Liver (tissue), 9 donors: Measurements from ENCODE around the gene PNO1. TPM values are rescaled to one million over a fixed set of nuclear protein-coding genes. Genes with fewer than 3 reads are reported as not detected.

ENCODE experiments used
- DNase-seq: peaks from one replicate; pipeline ENCODE4 v3.0.0-alpha.2; 2017; ENCODE audit warnings: low spot score
- H3K27ac ChIP-seq, 2 donors: one replicate each; pipeline ENCODE4 v1.7.0; 2013; ENCODE audit warnings: inconsistent platforms in 2 of 2, low read length in 2 of 2, control low read depth in 1 of 2, low read depth in 1 of 2, mild to moderate bottlenecking in 1 of 2
- H3K27me3 ChIP-seq, 4 donors: one replicate each; pipeline versions ENCODE4 v1.6.1 to v1.7.0; 2013; ENCODE audit warnings: low read length in 3 of 4, inconsistent platforms in 1 of 4, mild to moderate bottlenecking in 1 of 4, moderate library complexity in 1 of 4; ENCODE audit not compliant: control insufficient read depth in 4 of 4, insufficient read depth in 4 of 4
- H3K36me3 ChIP-seq, 4 donors: one replicate each; pipeline versions ENCODE4 v1.6.1 to v1.7.0; 2013; ENCODE audit warnings: low read length in 3 of 4, mild to moderate bottlenecking in 3 of 4, low read depth in 1 of 4, moderate library complexity in 1 of 4; ENCODE audit not compliant: control insufficient read depth in 4 of 4, insufficient read depth in 3 of 4
- H3K4me1 ChIP-seq, 4 donors: one replicate each; pipeline versions ENCODE4 v1.6.1 to v1.7.0; 2013; ENCODE audit warnings: low read length in 3 of 4, mild to moderate bottlenecking in 3 of 4, moderate library complexity in 1 of 4; ENCODE audit not compliant: control insufficient read depth in 4 of 4, insufficient read depth in 4 of 4
- H3K4me3 ChIP-seq, 3 donors: one replicate each; pipeline versions ENCODE4 v1.6.1 to v1.7.0; 2013; ENCODE audit warnings: low read length in 3 of 3, control low read depth in 1 of 3, low read depth in 1 of 3, mild to moderate bottlenecking in 1 of 3
- H3K9ac ChIP-seq, 2 donors: one replicate each; pipeline ENCODE4 v1.7.0; 2013; ENCODE audit warnings: low read length in 2 of 2, mild to moderate bottlenecking in 2 of 2, moderate library complexity in 2 of 2, control low read depth in 1 of 2, low read depth in 1 of 2
- H3K9me3 ChIP-seq, 4 donors: one replicate each; pipeline versions ENCODE4 v1.6.1 to v1.7.0; 2013; ENCODE audit warnings: low read length in 3 of 4; ENCODE audit not compliant: control insufficient read depth in 4 of 4
- ATF3 ChIP-seq: IDR thresholded peaks from 2 replicates; pipeline ENCODE4 v1.6.1; 2016; ENCODE audit warnings: antibody characterized with exemption
- CTCF ChIP-seq: fragments of 150-350 bp; IDR thresholded peaks from 2 replicates; pipeline ENCODE4 v1.5.1; 2017; ENCODE audit warnings: improper control_type of control experiment, low read depth, low read length; ENCODE audit not compliant: missing input control
- EGR1 ChIP-seq, 2 donors: IDR thresholded peaks; 2 replicates each; pipeline ENCODE4 v1.6.1; 2016 to 2018; ENCODE audit warnings: antibody characterized with exemption in 2 of 2, low read depth in 2 of 2
- FOXA1 ChIP-seq: IDR thresholded peaks from 2 replicates; pipeline ENCODE4 v1.6.1; 2016; ENCODE audit warnings: antibody characterized with exemption
- FOXA2 ChIP-seq: IDR thresholded peaks from 2 replicates; pipeline ENCODE4 v1.6.1; 2016; ENCODE audit warnings: antibody characterized with exemption
- GABPA ChIP-seq, 2 donors: IDR thresholded peaks in 1 of 2; conservative IDR thresholded peaks in 1 of 2; 2 replicates each; pipeline ENCODE4 v1.6.1; 2016; ENCODE audit warnings: antibody characterized with exemption in 2 of 2, mild to moderate bottlenecking in 1 of 2, moderate library complexity in 1 of 2
- HNF4A ChIP-seq, 2 donors: conservative IDR thresholded peaks; 2 replicates each; pipeline ENCODE4 v1.6.1; 2016; ENCODE audit warnings: antibody characterized with exemption in 2 of 2, mild to moderate bottlenecking in 2 of 2
- HNF4G ChIP-seq: IDR thresholded peaks from 2 replicates; pipeline ENCODE4 v1.6.1; 2016; ENCODE audit warnings: antibody characterized with exemption
- JUND ChIP-seq, 2 donors: IDR thresholded peaks; 2 replicates each; pipeline ENCODE4 v1.6.1; 2016; ENCODE audit warnings: antibody characterized with exemption in 2 of 2
- MAX ChIP-seq: IDR thresholded peaks from 2 replicates; pipeline ENCODE4 v1.6.1; 2016; ENCODE audit warnings: antibody characterized with exemption
- NR2F2 ChIP-seq: IDR thresholded peaks from 2 replicates; pipeline ENCODE4 v1.6.1; 2016; ENCODE audit warnings: antibody characterized with exemption
- RAD21 ChIP-seq, 2 donors: IDR thresholded peaks; 2 replicates each; pipeline ENCODE4 v1.6.1; 2016; ENCODE audit warnings: antibody characterized with exemption in 2 of 2, mild to moderate bottlenecking in 2 of 2
- REST ChIP-seq: IDR thresholded peaks from 2 replicates; pipeline ENCODE4 v1.6.1; 2016; ENCODE audit warnings: antibody characterized with exemption, mild to moderate bottlenecking
- RXRA ChIP-seq, 2 donors: IDR thresholded peaks; 2 replicates each; pipeline ENCODE4 v1.6.1; 2017 to 2018; ENCODE audit warnings: antibody characterized with exemption in 2 of 2, mild to moderate bottlenecking in 1 of 2
- SP1 ChIP-seq: IDR thresholded peaks from 2 replicates; pipeline ENCODE4 v1.6.1; 2018; ENCODE audit warnings: antibody characterized with exemption, mild to moderate bottlenecking
- TAF1 ChIP-seq: conservative IDR thresholded peaks from 2 replicates; pipeline ENCODE4 v1.6.1; 2016; ENCODE audit warnings: antibody characterized with exemption, mild to moderate bottlenecking
- YY1 ChIP-seq: IDR thresholded peaks from 2 replicates; pipeline ENCODE4 v1.6.1; 2016; ENCODE audit warnings: antibody characterized with exemption, mild to moderate bottlenecking
- ZBTB33 ChIP-seq: IDR thresholded peaks from 2 replicates; pipeline ENCODE4 v1.6.1; 2016; ENCODE audit warnings: antibody characterized with exemption
- WGBS: extraction: QIAGEN DNeasy Blood & Tissue Kit; methylation state at CpG from one replicate; pipeline ENCODE4 v1.1.7; 2013; 5-methylcytosine and 5-hydroxymethylcytosine counted together
- polyA plus RNA-seq, 2 donors: library from polyadenylated mRNA; stranded (reverse) in 1 of 2; unstranded in 1 of 2; fragments of 200-250 nt in 1 of 2; fragments of >200 nt in 1 of 2; fragmentation: Nextera tagmentation in 1 of 2; extraction: Ambion mirVana in 1 of 2; gene quantifications; one replicate each; pipeline versions ENCODE4 v1.2.1 to v1.2.3, GENCODE V29; 2013 to 2015
- total RNA-seq, 2 donors: library from RNA; depleted of rRNA; stranded (reverse); fragments of >200 nt; gene quantifications; one replicate each; pipeline ENCODE4 v1.2.3, GENCODE V29; 2014
- donor health status: healthy.
- donor health status: healthy.
- donor health status: healthy.
- donor health status: healthy.
- donor health status: healthy.

PNO1 gene
- total and polyA plus RNA-seq, 4 donors = 5.5 to 9.5 (median 8.4) TPM

- Histone ChIP-seq H3K36me3 (no peaks in the 10 kb centered on the region), H3K27me3 (no peaks in the 10 kb centered on the region), H3K9ac (no peak overlapping the region), H3K4me3 (no peak overlapping the region), H3K9me3 (no peaks in the 10 kb centered on the region), H3K27ac (no peak overlapping the region), H3K4me1 (no peaks in the 10 kb centered on the region)
- DNase-seq = no peak
- TF ChIP-seq RAD21 (IDR thresholded peaks at IDR 0.05) (no peak), REST (no peak), ATF3 (no peak), CTCF (no peak), TAF1 (no peak), NR2F2 (no peak), EGR1 (IDR thresholded peaks at IDR 0.05; ENCODE audit: low read depth in 2 of 2) (no peak), MAX (no peak), HNF4A (conservative IDR thresholded peaks at IDR 0.05) (no peak), FOXA2 (no peak), RXRA (IDR thresholded peaks at IDR 0.05) (no peak), SP1 (no peak), HNF4G (no peak), JUND (IDR thresholded peaks at IDR 0.05) (no peak), FOXA1 (no peak), ZBTB33 (no peak), YY1 (no peak), GABPA (IDR thresholded peaks at IDR 0.05 in 1 of 2, conservative IDR thresholded peaks at IDR 0.05 in 1 of 2) (no peak)
- 89% methylated on average over 3 of the region's 3 CpGs for WGBS
Measured at GRCh38 chr2:68108120-68108519, 49.6 kb upstream of the PNO1 start.
